GM21723 (cell line): ENCODE measurements around the gene PNPLA7.

ENCODE experiments used
- ATAC-seq: cut with Tn5 transposase; IDR thresholded peaks from one replicate; pipeline ENCODE4 v1.9.1; 2021; ENCODE audit warnings: mild to moderate bottlenecking, moderate library complexity; ENCODE audit not compliant: unreplicated experiment

PNPLA7 gene

GRCh38 chr9:137437691-137438590 lies 112.3 kb downstream of the PNPLA7 start:
- no peak for ATAC-seq

GRCh38 chr9:137436761-137437600 lies 113.2 kb downstream of the PNPLA7 start:
- no peak for ATAC-seq

- ATAC-seq: no peak
Measured at GRCh38 chr9:137435980-137436760, 114.0 kb downstream of the PNPLA7 start.

- no peak for ATAC-seq
Measured at GRCh38 chr9:137435381-137435891, 114.8 kb downstream of the PNPLA7 start.

GRCh38 chr9:137434498-137435380 lies 115.5 kb downstream of the PNPLA7 start:
- no peak for ATAC-seq

GRCh38 chr9:137433916-137434431 lies 116.2 kb downstream of the PNPLA7 start:
- no peak for ATAC-seq

- ATAC-seq: no peak
Measured at GRCh38 chr9:137433349-137433915, 116.8 kb downstream of the PNPLA7 start.

GRCh38 chr9:137432687-137433348 lies 117.4 kb downstream of the PNPLA7 start:
- no peak for ATAC-seq

- ATAC-seq: no peak
Measured at GRCh38 chr9:137431416-137431931, 118.7 kb downstream of the PNPLA7 start.

- ATAC-seq: no peak
Measured at GRCh38 chr9:137430723-137431415, 119.3 kb downstream of the PNPLA7 start.

GRCh38 chr9:137429974-137430722 lies 120.1 kb downstream of the PNPLA7 start:
- no peak for ATAC-seq

- ATAC-seq: no peak
Measured at GRCh38 chr9:137429546-137429890, 120.7 kb downstream of the PNPLA7 start.

GRCh38 chr9:137428841-137429545 lies 121.2 kb downstream of the PNPLA7 start:
- ATAC-seq: no peak

GRCh38 chr9:137428311-137428630 lies 121.9 kb downstream of the PNPLA7 start:
- ATAC-seq: no peak

GRCh38 chr9:137427454-137428310 lies 122.5 kb downstream of the PNPLA7 start:
- ATAC-seq: no peak
